ENCODE measurements around the gene FBXW8. TPM values are rescaled to one million over a fixed set of nuclear protein-coding genes. Genes with fewer than 3 reads are reported as not detected.

FBXW8 gene
- total RNA-seq, 1 donor from 2014 or later: 13.8 TPM

DNA sequence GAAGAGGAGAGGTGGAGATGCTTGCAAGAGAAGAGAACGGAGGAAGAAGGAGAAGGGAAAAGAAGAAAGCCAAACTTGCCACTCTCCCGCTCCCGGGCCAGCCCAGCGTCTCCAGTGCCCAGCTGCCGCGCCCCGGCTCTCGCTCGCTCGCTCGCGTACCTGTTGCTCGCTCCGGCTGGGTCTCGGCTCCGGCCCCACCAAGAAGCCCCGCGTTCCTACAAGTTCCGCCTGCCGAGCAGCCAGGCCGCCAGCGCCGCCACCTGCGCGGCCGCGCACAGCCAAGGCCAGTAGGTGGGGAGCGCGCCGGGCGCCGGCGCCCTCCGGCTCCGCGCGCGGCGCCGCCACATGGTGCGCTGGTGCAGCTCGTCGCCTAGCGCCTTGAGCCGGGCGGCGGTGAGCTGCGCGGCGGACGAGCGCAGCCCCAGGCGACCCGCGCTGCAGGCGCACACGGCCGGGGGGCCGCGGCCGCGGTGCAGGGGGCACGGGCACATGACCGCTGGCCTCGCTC lies 29.9 kb upstream of the FBXW8 start:
- Histone ChIP-seq H3K27me3 (peaks cover 11% of the 10 kb centered on the region), H3K27ac (no peak overlapping the region), H3K9me3 (no peaks in the 10 kb centered on the region), H3K4me3 (peak overlapping the region; percentile 15 to 46), H3K36me3 (no peaks in the 10 kb centered on the region), H3K4me1 (peaks cover 37% of the 10 kb centered on the region)
- intact Hi-C loops (cut with DNase I): no loop called here
- TF ChIP-seq POLR2A (IDR thresholded peaks at IDR 0.05) (no peak), POLR2AphosphoS5 (IDR thresholded peaks at IDR 0.05; ENCODE audit: insufficient read depth in 1 of 2, low read depth in 1 of 2) (no peak)
- TF ChIP-seq, protein P1, sequence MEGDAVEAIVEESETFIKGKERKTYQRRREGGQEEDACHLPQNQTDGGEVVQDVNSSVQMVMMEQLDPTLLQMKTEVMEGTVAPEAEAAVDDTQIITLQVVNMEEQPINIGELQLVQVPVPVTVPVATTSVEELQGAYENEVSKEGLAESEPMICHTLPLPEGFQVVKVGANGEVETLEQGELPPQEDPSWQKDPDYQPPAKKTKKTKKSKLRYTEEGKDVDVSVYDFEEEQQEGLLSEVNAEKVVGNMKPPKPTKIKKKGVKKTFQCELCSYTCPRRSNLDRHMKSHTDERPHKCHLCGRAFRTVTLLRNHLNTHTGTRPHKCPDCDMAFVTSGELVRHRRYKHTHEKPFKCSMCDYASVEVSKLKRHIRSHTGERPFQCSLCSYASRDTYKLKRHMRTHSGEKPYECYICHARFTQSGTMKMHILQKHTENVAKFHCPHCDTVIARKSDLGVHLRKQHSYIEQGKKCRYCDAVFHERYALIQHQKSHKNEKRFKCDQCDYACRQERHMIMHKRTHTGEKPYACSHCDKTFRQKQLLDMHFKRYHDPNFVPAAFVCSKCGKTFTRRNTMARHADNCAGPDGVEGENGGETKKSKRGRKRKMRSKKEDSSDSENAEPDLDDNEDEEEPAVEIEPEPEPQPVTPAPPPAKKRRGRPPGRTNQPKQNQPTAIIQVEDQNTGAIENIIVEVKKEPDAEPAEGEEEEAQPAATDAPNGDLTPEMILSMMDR (IDR thresholded peaks at IDR 0.05): no peak
- DNase-seq (ENCODE audit: extremely low spot score in 2 of 2): no peak

DNA sequence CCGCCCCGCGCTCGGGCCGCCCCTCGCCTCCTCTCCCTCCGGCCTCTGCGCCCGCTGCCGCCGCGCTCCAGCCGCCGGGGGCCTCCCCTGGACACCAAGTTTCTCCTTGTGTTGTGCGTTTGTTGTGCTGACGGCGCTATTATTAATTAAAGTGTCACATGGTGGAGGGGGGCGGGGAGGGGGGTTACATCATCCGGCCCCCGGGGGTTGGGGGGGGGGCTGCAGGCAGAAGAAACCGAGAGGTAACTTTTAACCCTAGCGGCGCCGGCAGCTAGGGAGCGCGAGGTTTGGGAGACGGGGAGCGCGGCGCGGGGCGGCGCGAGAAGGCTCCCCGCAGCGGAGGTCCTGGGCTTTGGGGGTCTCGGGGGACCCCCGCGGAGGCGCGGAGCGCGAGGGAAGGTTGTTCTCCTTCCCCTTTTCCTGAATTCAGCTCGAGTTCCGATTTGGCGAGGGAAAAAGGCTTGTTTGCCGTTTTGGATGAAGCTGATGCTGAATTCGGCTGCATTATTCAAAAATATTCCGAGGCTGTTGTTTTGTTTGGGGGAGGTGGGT lies 29.3 kb upstream of the FBXW8 start, which contains the start of gene HRK:
Gene HRK, minus strand, starts transcription at position 117 of the 552 bp plus-strand sequence. CDS start 134 bp downstream, outside the sequence.
- no peak for TF ChIP-seq POLR2AphosphoS5 (IDR thresholded peaks at IDR 0.05; ENCODE audit: insufficient read depth in 1 of 2, low read depth in 1 of 2)
- TF ChIP-seq POLR2A (IDR thresholded peaks at IDR 0.05): no peak
- Histone ChIP-seq H3K27ac (no peak within 1 kb of the TSS), H3K4me1 (peaks cover 37% of the 10 kb centered on the region), H3K9me3 (no peaks in the 10 kb centered on the region), H3K4me3 (peak within 1 kb of the TSS; percentile 15 to 46), H3K36me3 (no peaks in the 10 kb centered on the region), H3K27me3 (peaks cover 11% of the 10 kb centered on the region)
- intact Hi-C loops (cut with DNase I): no loop called here
- no peak for DNase-seq (ENCODE audit: extremely low spot score in 2 of 2)

DNA sequence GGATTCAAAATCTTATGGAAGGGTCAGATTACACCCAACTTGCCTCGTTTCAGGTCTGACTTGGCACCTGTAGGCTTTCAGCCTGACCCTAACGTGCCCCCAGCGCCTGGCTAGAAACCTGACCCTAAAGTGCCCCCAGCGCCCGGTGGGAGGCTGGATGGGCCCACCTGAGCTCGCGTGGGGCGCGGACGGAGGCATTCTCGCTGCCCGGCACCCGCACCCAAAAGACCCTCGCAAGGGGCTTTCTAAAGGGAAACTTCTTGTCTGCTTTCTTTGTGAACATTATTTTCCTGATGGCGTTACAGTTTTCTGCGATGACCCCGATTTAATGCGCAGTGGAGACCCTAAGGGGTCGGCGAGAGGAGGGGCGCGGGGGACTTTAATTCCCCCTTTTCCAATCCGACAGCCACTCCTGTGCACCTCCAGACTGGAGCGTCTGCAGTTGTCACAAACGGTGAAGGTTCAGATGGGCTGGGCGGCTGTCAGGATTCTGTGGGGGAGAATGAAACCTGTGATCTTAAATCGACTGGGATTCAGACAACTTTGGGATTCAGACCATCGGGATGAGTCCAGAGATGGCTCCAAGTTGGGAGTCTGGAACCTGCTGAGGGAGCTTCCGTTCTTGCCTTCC lies 28.8 kb upstream of the FBXW8 start:
- H3K36me3 ChIP-seq: no peaks in the 10 kb centered on the region
- no peak for DNase-seq (ENCODE audit: extremely low spot score in 2 of 2)
- peaks cover 37% of the 10 kb centered on the region for H3K4me1 ChIP-seq
- TF ChIP-seq POLR2A (IDR thresholded peaks at IDR 0.05): no peak
- TF ChIP-seq, protein P1 (IDR thresholded peaks at IDR 0.05): no peak
- TF ChIP-seq POLR2AphosphoS5 (IDR thresholded peaks at IDR 0.05; ENCODE audit: insufficient read depth in 1 of 2, low read depth in 1 of 2): no peak
- H3K9me3 ChIP-seq: no peaks in the 10 kb centered on the region
- intact Hi-C loops (cut with DNase I): no loop called here
- peak overlapping the region in 1 of 2 donors; percentile 46 for H3K4me3 ChIP-seq
- peaks cover 11% of the 10 kb centered on the region for H3K27me3 ChIP-seq
- H3K27ac ChIP-seq: no peak overlapping the region

DNA sequence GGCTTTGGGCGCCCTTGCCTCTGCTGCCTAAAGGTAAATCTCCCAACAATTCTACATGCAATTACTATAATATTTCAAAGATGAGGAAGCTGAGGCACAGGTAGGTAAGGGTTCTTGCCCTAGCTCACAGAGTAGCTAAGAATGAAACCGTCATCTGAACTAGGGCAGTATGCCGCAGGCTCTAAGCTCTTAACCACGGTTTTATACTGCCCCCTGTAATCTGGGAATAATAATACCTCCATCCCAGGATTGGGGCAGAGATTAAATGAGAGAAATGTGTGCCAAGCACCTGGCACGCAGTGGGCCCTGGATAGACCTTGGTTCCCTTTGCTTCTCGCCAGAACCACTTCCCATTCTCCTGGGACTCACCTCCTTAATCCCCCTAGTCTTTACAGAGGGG lies 28.0 kb upstream of the FBXW8 start:
- DNase-seq (ENCODE audit: extremely low spot score in 2 of 2): no peak
- Histone ChIP-seq H3K36me3 (no peaks in the 10 kb centered on the region), H3K27me3 (peaks cover 11% of the 10 kb centered on the region), H3K9me3 (no peaks in the 10 kb centered on the region), H3K27ac (no peak overlapping the region), H3K4me1 (peaks cover 37% of the 10 kb centered on the region), H3K4me3 (no peak overlapping the region)
- intact Hi-C loops (cut with DNase I): no loop called here
- no peak for TF ChIP-seq POLR2AphosphoS5 (IDR thresholded peaks at IDR 0.05; ENCODE audit: insufficient read depth in 1 of 2, low read depth in 1 of 2)

DNA sequence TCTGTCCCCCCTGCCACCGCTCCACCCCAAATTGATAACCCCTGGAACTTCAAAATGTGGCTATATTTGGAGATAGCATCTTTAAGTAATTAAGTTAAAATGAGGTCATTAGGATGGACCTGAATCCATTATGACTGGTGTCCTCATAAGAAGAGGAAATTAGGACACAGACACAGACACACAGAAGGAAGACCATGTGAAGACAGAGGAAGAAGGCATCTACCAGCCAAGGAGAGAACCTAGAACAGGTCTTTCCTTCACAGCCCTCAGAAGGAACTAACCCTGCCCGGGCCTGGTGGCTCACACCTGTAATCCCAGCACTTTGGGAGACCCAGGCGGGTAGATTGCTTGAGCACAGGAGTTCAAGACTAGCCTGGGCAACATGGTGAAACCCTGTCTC lies 25.9 kb upstream of the FBXW8 start:
- H3K4me3 ChIP-seq: no peak overlapping the region
- H3K4me1 ChIP-seq: peaks cover 20% of the 10 kb centered on the region
- H3K9me3 ChIP-seq: no peaks in the 10 kb centered on the region
- H3K36me3 ChIP-seq: no peaks in the 10 kb centered on the region
- H3K27me3 ChIP-seq: peaks cover 5% of the 10 kb centered on the region
- intact Hi-C loops (cut with DNase I): no loop called here
- DNase-seq (ENCODE audit: extremely low spot score in 2 of 2): no peak
- H3K27ac ChIP-seq: no peak overlapping the region
- TF ChIP-seq POLR2A (IDR thresholded peaks at IDR 0.05) (no peak), POLR2AphosphoS5 (IDR thresholded peaks at IDR 0.05; ENCODE audit: insufficient read depth in 1 of 2, low read depth in 1 of 2) (no peak)
- TF ChIP-seq, protein P1 (IDR thresholded peaks at IDR 0.05): no peak

DNA sequence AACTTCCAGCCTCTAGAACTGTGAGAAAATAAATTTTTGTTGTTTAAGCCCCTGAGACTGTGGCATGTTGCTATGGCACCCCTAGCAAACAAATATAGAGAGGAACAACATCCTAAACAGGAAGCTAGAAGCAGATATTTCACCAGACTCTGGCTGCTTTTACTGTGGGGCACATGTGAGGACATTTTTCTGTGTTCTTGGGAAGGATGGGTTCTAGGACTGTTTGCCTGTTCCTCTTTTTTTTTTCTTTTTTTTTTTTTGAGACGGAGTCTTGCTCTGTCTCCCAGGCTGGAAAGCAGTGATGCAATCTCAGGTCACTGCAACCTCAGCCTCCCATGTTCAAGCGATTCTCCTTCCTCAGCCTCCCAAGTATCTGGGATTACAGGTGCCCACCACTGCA lies 25.3 kb upstream of the FBXW8 start:
- intact Hi-C loops (cut with DNase I): no loop called here
- Histone ChIP-seq H3K9me3 (no peaks in the 10 kb centered on the region), H3K4me3 (no peak overlapping the region), H3K4me1 (peaks cover 14% of the 10 kb centered on the region), H3K27me3 (peaks cover 5% of the 10 kb centered on the region), H3K36me3 (no peaks in the 10 kb centered on the region), H3K27ac (no peak overlapping the region)
- DNase-seq (ENCODE audit: extremely low spot score in 2 of 2): no peak
- TF ChIP-seq POLR2AphosphoS5 (IDR thresholded peaks at IDR 0.05; ENCODE audit: insufficient read depth in 1 of 2, low read depth in 1 of 2): no peak
- no peak for TF ChIP-seq POLR2A (IDR thresholded peaks at IDR 0.05)
- TF ChIP-seq, protein P1 (IDR thresholded peaks at IDR 0.05): no peak

Measured in vagina (tissue), 2 donors.